ENCODE data around the gene UQCR11. TPM values are rescaled to one million over a fixed set of nuclear protein-coding genes. Genes with fewer than 3 reads are reported as not detected.
"Not testable (repeated sequence)": the region's sequence is repeated elsewhere in the genome, so short reads cannot be mapped to it uniquely, and the experiment has no call there.

Gene UQCR11
- total RNA-seq, 2 donors from 2014 or later = 12.2 to 52.4 TPM

DNA sequence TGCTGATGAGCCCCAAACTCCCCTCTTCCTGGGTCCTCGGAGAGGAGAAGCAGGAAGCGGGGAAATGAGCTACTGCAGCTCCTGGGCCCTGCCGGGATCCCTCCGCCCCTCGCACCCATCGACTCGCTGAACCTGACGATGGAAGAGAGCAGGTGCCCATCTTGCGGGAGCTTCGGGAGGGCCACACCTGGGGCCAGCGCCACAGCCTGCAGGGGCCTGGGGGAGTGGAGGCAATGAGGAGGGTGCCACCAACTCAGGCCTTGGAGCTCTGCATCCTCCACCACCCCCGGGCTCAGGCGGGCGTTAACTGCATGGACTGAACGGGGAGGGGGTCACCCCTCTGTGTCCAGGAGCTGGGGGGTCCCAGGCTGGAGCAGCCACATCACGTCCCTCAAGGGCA lies 38.8 kb upstream of the UQCR11 start:
- no peak overlapping the region for H3K4me3 ChIP-seq
- DNase-seq (no peak), ATAC-seq (no peak)
- H3K27ac ChIP-seq = no peak overlapping the region
- 94 to 97% methylated on average over 6 to 14 of the region's 16 CpGs for WGBS, 2 donors
- H3K9me3 ChIP-seq = no peaks in the 10 kb centered on the region
- no peaks in the 10 kb centered on the region for H3K27me3 ChIP-seq
- no peaks in the 10 kb centered on the region for H3K36me3 ChIP-seq (replicated peaks in 1 of 2; ENCODE audit: insufficient read depth in 1 of 2, low read depth in 2 of 2)
- intact Hi-C loops (cut with DNase I) = no loop called here
- TF ChIP-seq, protein P1, sequence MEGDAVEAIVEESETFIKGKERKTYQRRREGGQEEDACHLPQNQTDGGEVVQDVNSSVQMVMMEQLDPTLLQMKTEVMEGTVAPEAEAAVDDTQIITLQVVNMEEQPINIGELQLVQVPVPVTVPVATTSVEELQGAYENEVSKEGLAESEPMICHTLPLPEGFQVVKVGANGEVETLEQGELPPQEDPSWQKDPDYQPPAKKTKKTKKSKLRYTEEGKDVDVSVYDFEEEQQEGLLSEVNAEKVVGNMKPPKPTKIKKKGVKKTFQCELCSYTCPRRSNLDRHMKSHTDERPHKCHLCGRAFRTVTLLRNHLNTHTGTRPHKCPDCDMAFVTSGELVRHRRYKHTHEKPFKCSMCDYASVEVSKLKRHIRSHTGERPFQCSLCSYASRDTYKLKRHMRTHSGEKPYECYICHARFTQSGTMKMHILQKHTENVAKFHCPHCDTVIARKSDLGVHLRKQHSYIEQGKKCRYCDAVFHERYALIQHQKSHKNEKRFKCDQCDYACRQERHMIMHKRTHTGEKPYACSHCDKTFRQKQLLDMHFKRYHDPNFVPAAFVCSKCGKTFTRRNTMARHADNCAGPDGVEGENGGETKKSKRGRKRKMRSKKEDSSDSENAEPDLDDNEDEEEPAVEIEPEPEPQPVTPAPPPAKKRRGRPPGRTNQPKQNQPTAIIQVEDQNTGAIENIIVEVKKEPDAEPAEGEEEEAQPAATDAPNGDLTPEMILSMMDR (IDR thresholded peaks at IDR 0.05) = no peak
- no peak for TF ChIP-seq POLR2A (IDR thresholded peaks at IDR 0.05)
- no peaks in the 10 kb centered on the region for H3K4me1 ChIP-seq

DNA sequence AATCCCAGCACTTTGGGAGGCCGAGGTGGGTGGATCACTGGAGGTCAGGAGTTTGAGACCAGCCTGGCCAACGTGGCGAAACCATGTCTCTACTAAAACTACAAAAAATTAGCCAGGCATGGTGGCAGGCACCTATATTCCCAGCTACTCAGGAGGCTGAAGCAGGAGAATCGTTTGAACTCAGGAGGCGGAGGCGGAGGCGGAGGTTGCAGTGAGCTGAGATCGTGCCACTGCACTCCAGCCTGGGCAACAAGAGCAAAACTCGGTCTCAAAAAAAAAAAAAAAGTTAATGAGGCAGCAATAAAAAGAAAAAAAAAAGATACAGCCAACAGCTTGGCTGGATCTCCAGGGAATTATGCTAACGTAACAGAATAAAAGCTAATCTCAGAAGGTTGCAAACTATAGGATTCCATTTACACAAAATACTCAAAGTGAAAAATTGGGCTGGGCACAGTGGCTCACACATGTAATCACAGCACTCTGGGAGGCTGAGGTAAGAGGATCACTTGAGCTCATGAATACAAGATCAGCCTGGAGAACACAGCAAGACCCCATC lies 35.7 kb upstream of the UQCR11 start:
- DNase-seq; H3K27ac ChIP-seq; H3K4me3 ChIP-seq; H3K27me3 ChIP-seq; H3K9me3 ChIP-seq; H3K4me1 ChIP-seq; intact Hi-C loops (cut with DNase I); ATAC-seq; H3K36me3 ChIP-seq (replicated peaks in 1 of 2; ENCODE audit: insufficient read depth in 1 of 2, low read depth in 2 of 2): not testable (repeated sequence)
- WGBS, 2 donors = 90 to 91% methylated on average over 10 of the region's 10 CpGs

DNA sequence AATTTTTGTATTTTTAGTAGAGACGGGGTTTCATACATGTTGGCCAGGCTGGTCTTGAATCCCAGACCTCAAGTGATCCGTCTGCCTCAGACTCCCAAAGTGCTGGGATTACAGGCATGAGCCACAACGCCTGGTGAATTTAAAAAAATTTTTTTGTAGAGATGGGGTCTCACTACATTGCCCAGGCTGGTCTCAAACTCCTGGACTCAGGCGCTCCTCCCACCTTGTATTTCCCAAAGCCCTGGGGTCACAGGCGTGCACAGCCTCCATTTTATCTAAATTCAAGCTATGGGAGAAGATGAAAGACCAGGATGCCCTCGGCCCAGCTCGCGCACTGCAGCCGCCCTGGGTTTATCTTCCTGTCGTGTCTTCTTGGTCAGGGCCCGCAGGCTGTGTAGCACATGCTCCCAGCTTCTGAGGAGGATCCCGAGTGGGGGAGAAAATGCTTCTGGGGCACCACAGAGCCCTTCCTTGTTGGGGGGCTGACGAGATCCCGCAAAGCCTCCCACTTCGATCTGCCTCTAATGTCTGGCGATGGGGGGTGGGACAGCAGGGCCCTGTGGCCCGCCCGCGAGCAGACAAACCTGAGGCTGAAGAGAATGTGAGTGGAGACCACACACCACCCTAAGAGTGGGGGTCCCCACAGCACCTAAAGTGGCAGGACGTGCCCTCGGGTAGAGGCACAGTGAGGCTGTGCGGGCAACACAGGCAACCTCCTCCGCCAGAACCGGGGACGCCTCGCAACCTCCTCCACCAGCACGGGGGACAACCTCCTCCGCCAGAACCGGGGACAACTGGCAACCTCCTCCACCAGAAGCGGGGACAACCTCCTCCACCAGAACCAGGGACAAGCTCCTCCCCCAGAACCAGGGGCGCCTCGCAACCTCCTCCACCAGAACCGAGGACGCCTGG lies 31.3 kb upstream of the UQCR11 start:
- TF ChIP-seq, protein P1 (IDR thresholded peaks at IDR 0.05) = no peak
- no peak for TF ChIP-seq POLR2A (IDR thresholded peaks at IDR 0.05)
- DNase-seq (no peak), ATAC-seq (no peak)
- H3K36me3 ChIP-seq (replicated peaks in 1 of 2; ENCODE audit: insufficient read depth in 1 of 2, low read depth in 2 of 2) = peaks cover 0 to 2% of the 10 kb centered on the region in 2 donors
- 94 to 97% methylated on average over 8 to 33 of the region's 34 CpGs for WGBS, 2 donors
- no peaks in the 10 kb centered on the region for H3K9me3 ChIP-seq
- H3K27ac ChIP-seq = no peak overlapping the region
- H3K4me1 ChIP-seq = no peaks in the 10 kb centered on the region
- H3K27me3 ChIP-seq = no peaks in the 10 kb centered on the region
- no peak overlapping the region for H3K4me3 ChIP-seq
- intact Hi-C loops (cut with DNase I) = no loop called here

DNA sequence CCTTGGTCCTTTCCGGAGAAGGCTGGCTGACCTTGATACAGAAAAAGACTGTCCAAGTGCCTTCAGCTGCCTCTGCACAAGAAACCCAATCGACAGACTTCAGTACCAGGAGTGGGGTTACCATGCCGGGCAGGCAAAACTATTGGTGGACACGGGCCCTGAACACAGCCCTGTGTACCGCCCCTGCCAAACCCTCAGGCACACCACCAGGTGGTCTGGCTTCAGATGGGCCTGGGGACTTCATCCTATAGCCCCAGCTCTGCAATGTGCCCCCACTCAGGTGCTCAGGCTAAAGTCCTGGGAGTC lies 29.6 kb upstream of the UQCR11 start:
- TF ChIP-seq, protein P1 (IDR thresholded peaks at IDR 0.05) = no peak
- no peak for TF ChIP-seq POLR2A (IDR thresholded peaks at IDR 0.05)
- H3K4me1 ChIP-seq = no peaks in the 10 kb centered on the region
- no peak overlapping the region for H3K4me3 ChIP-seq
- no peaks in the 10 kb centered on the region for H3K27me3 ChIP-seq
- no peak overlapping the region for H3K27ac ChIP-seq
- DNase-seq = no peak
- WGBS, 2 donors = 96 to 98% methylated on average over 5 of the region's 5 CpGs
- H3K9me3 ChIP-seq = no peaks in the 10 kb centered on the region
- intact Hi-C loops (cut with DNase I) = no loop called here
- no peak for ATAC-seq
- H3K36me3 ChIP-seq (replicated peaks in 1 of 2; ENCODE audit: insufficient read depth in 1 of 2, low read depth in 2 of 2) = peaks cover 0 to 3% of the 10 kb centered on the region in 2 donors

DNA sequence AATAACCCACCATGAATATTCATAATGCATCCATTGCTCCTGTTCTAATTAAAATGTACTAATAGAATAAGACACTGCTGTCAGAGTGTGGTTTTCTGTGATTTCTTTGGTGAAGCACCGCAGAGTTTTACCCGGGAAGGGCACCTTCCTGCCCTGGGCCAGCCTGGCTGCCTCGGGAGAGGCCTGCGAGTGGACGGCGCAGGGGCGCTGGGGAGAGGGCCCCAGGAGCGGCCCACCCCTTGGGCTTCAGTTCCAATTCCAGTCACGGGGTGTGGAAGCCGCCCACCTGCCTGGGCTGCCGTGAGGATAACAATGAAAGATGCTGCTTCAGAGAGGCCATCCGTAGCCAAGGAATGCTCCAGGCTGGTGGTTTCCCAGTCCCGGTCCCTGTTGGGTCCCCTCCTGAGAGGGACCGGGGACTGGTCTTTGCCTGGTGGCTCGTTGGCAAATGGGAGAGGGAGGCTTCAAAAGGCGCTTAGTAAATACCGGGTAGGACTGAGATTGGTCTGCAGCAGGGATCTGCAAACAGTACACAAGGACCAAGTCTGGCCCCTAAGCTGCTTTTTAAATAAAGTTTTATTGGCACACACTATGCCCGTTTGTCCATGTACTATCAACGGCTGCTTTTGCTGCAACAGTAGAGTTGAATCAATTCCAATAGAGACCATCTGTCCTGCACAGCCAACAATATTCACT lies 29.1 kb upstream of the UQCR11 start:
- no peaks in the 10 kb centered on the region for H3K27me3 ChIP-seq
- no peaks in the 10 kb centered on the region for H3K4me1 ChIP-seq
- TF ChIP-seq POLR2A (IDR thresholded peaks at IDR 0.05) = no peak
- no peak for ATAC-seq
- no peak overlapping the region for H3K4me3 ChIP-seq
- no peaks in the 10 kb centered on the region for H3K9me3 ChIP-seq
- 93% methylated on average over 19 of the region's 19 CpGs for WGBS, 2 donors
- H3K27ac ChIP-seq = no peak overlapping the region
- H3K36me3 ChIP-seq (replicated peaks in 1 of 2; ENCODE audit: insufficient read depth in 1 of 2, low read depth in 2 of 2) = peaks cover 0 to 3% of the 10 kb centered on the region in 2 donors
- DNase-seq = no peak
- intact Hi-C loops (cut with DNase I) = no loop called here

Measured in body of pancreas (tissue), 4 donors.